22Rv1 (cell line): ENCODE measurements around the gene TAGLN.

Experiments
- ZFX ChIP-seq: fragments of 450-650 bp; IDR thresholded peaks from 2 replicates; pipeline ENCODE4 v1.6.1; 2017; ENCODE audit warnings: antibody characterized with exemption, borderline replicate concordance
- TF ChIP-seq, protein P1 (sequence below): fragments of 450-650 bp; IDR thresholded peaks from 2 replicates; pipeline ENCODE4 v1.5.1; 2017; ENCODE audit warnings: mild to moderate bottlenecking

DNA sequence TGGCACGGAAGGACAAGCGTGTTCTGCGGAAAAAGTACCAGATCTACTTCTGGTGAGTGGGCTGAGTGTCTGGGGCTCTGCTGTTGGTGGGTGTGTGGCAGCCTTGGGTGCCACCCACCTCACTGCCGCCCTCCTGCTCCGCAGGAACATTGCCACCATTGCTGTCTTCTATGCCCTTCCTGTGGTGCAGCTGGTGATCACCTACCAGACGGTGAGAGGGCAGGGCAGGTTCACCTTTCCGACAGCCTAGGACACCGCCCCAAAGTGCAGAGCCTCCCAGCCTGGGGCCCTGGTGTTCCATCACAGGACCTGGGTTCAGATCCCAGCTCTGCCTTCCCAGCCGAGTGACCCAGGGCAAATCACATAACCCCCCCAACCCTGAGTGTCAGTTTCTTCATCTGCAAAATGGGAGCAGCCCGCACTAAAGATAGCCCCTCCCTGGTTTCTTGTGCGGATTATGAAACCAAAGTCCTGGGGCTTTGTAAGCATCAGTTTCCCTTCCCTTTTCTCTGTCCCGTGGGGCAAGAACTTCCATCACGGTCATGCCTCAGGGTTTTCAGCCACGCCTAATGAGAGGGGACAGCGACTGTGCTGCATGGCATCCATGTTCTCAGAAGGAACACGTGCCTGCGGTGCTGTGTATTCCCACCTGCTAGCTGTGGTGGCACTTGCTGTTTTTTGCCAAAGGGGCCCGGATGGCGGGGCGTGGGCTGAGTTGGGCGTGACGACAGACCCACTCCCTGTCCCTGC lies 9.8 kb upstream of the TAGLN start:
- TF ChIP-seq, protein P1, sequence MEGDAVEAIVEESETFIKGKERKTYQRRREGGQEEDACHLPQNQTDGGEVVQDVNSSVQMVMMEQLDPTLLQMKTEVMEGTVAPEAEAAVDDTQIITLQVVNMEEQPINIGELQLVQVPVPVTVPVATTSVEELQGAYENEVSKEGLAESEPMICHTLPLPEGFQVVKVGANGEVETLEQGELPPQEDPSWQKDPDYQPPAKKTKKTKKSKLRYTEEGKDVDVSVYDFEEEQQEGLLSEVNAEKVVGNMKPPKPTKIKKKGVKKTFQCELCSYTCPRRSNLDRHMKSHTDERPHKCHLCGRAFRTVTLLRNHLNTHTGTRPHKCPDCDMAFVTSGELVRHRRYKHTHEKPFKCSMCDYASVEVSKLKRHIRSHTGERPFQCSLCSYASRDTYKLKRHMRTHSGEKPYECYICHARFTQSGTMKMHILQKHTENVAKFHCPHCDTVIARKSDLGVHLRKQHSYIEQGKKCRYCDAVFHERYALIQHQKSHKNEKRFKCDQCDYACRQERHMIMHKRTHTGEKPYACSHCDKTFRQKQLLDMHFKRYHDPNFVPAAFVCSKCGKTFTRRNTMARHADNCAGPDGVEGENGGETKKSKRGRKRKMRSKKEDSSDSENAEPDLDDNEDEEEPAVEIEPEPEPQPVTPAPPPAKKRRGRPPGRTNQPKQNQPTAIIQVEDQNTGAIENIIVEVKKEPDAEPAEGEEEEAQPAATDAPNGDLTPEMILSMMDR, result no peak
- TF ChIP-seq ZFX, result no peak
